HepG2 (cell line): ENCODE data around the gene EVA1A. TPM values are rescaled to one million over a fixed set of nuclear protein-coding genes. Genes with fewer than 3 reads are reported as not detected.

Experiments used
- CREB1 ChIP-seq, 2 experiments: fragments of 450-650 bp in 1 of 2; IDR thresholded peaks; 2 replicates each; pipeline ENCODE4 v1.6.1; 2016 to 2017; ENCODE audit warnings: control low read depth in 1 of 2, mild to moderate bottlenecking in 1 of 2, missing compliant biosample characterization in 1 of 2, missing genetic modification characterization in 1 of 2
- GABPA ChIP-seq, 2 experiments: IDR thresholded peaks; 2 replicates each; pipeline ENCODE4 v1.6.1; 2011 to 2016; ENCODE audit warnings: low read depth in 2 of 2, low read length in 1 of 2, missing biosample characterization in 1 of 2, missing genetic modification characterization in 1 of 2
- JUNB ChIP-seq: sonication (generic); formaldehyde crosslinking; IDR thresholded peaks from 2 replicates; pipeline ENCODE4 v1.8.0; 2022; ENCODE audit warnings: missing genetic modification reagents, mild to moderate bottlenecking, borderline replicate concordance
- MEF2D ChIP-seq: sonication (generic); formaldehyde crosslinking; IDR thresholded peaks from 2 replicates; pipeline ENCODE4 v1.5.1; 2020; ENCODE audit warnings: mild to moderate bottlenecking, missing genetic modification reagents
- PAF1 ChIP-seq: IDR thresholded peaks from 2 replicates; pipeline ENCODE4 v1.6.1; 2016; ENCODE audit warnings: missing genetic modification reagents, missing compliant biosample characterization
- PATZ1 ChIP-seq: sonication (generic); formaldehyde crosslinking; IDR thresholded peaks from 2 replicates; pipeline ENCODE4 v1.4.0; 2020; ENCODE audit warnings: missing genetic modification reagents
- SKI ChIP-seq: fragments of 450-650 bp; IDR thresholded peaks from one replicate; pipeline ENCODE4 v1.6.1; 2018; ENCODE audit warnings: mild to moderate bottlenecking; ENCODE audit not compliant: partially characterized antibody
- SOX13 ChIP-seq, 3 experiments: fragments of 450-650 bp in 1 of 3; sonication (generic) in 1 of 3; formaldehyde crosslinking in 1 of 3; IDR thresholded peaks in 2 of 3; conservative IDR thresholded peaks in 1 of 3; 2 replicates each; pipeline versions ENCODE4 v1.5.0 to v1.6.1; 2016 to 2020; ENCODE audit warnings: antibody characterized with exemption in 1 of 3, mild to moderate bottlenecking in 1 of 3, missing compliant biosample characterization in 1 of 3, missing genetic modification reagents in 1 of 3, moderate library complexity in 1 of 3
- ZNF160 ChIP-seq: sonication (generic); formaldehyde crosslinking; IDR thresholded peaks from 2 replicates; pipeline ENCODE4 v1.8.0; 2022; ENCODE audit warnings: mild to moderate bottlenecking, inconsistent platforms, missing genetic modification reagents
- ZNF264 ChIP-seq: sonication (generic); formaldehyde crosslinking; IDR thresholded peaks from 2 replicates; pipeline ENCODE4 v1.4.0; 2020; ENCODE audit warnings: missing genetic modification reagents
- ZNF432 ChIP-seq: sonication (generic); formaldehyde crosslinking; IDR thresholded peaks from 2 replicates; pipeline ENCODE4 v1.5.0; 2020; ENCODE audit warnings: missing genetic modification reagents, mild to moderate bottlenecking, borderline replicate concordance
- ZNF7 ChIP-seq: IDR thresholded peaks from 2 replicates; pipeline ENCODE4 v1.6.1; 2016; ENCODE audit warnings: missing biosample characterization, missing genetic modification reagents
- ZNF75D ChIP-seq: sonication (generic); formaldehyde crosslinking; IDR thresholded peaks from 2 replicates; pipeline ENCODE4 v1.8.1; 2023; ENCODE audit warnings: missing genetic modification reagents, mild to moderate bottlenecking, borderline replicate concordance
- ZNF784 ChIP-seq: sonication (generic); formaldehyde crosslinking; IDR thresholded peaks from 2 replicates; pipeline ENCODE4 v1.5.1; 2020; ENCODE audit warnings: missing genetic modification reagents, mild to moderate bottlenecking, borderline replicate concordance
- polyA plus RNA-seq, 8 experiments: library from polyadenylated mRNA; depleted of rRNA in 3 of 8; stranded (reverse) in 7 of 8; unstranded in 1 of 8; fragments of >200 nt; fragmentation: Illumina TruSeq in 4 of 8; extraction: Trizol in 4 of 8; gene quantifications; 2 replicates each; pipeline versions ENCODE4 v1.2.1 to v1.2.3, GENCODE V29; 2011 to 2016; ENCODE audit warnings: low read depth in 4 of 8, missing spikeins in 1 of 8, mixed read lengths in 1 of 8; ENCODE audit not compliant: insufficient read depth in 1 of 8
- total RNA-seq, 5 experiments: library from RNA; depleted of rRNA; stranded (reverse); fragments of >200 nt; fragmentation: Illumina TruSeq; extraction: Trizol; gene quantifications; 2 replicates each; pipeline ENCODE4 v1.2.3, GENCODE V29; 2016; ENCODE audit warnings: low read depth in 1 of 5
- TF ChIP-seq, protein P1 (sequence below): sonication (generic); formaldehyde crosslinking; conservative IDR thresholded peaks from 2 replicates; pipeline ENCODE4 v1.8.0; 2022; ENCODE audit warnings: mild to moderate bottlenecking, moderate library complexity, missing genetic modification reagents
- TF ChIP-seq, protein P2 (sequence below): sonication (generic); formaldehyde crosslinking; IDR thresholded peaks from 2 replicates; pipeline ENCODE4 v1.5.1; 2020; ENCODE audit warnings: mild to moderate bottlenecking, missing genetic modification reagents, moderate library complexity
- TF ChIP-seq, protein P3 (sequence below): sonication (generic); formaldehyde crosslinking; IDR thresholded peaks from 2 replicates; pipeline ENCODE4 v1.4.0; 2020; ENCODE audit warnings: missing genetic modification reagents, borderline replicate concordance

EVA1A gene
- total and polyA plus RNA-seq, 2 of the 13 experiments (the other 11 are each of a cell fraction or from before 2014, with no cell fraction given): 57.5 to 57.8 TPM

- TF ChIP-seq ZNF75D (no peak), ZNF7 (CRISPR knock-in tag) (no peak), SOX13 (IDR thresholded peaks at IDR 0.05) (no peak), SOX13 (CRISPR knock-in tag; conservative IDR thresholded peaks at IDR 0.05 in 1 of 2, IDR thresholded peaks at IDR 0.05 in 1 of 2) (0 out of 4 replicates have a peak, but pooled peaks of 1 of the 2 experiments have one; percentile 3), JUNB (no peak), PAF1 (CRISPR knock-in tag) (no peak), GABPA (IDR thresholded peaks at IDR 0.05; ENCODE audit: low read depth, low read length) (no peak), GABPA (CRISPR knock-in tag; IDR thresholded peaks at IDR 0.05; ENCODE audit: low read depth) (no peak), ZNF160 (CRISPR knock-in tag) (no peak), ZNF432 (CRISPR knock-in tag) (no peak), ZNF264 (CRISPR knock-in tag) (no peak), SKI (no peak), ZNF784 (CRISPR knock-in tag) (0 out of 2 replicates have a peak, but pooled peaks have one; percentile 39), MEF2D (CRISPR knock-in tag) (no peak), CREB1 (IDR thresholded peaks at IDR 0.05) (no peak), CREB1 (CRISPR knock-in tag; IDR thresholded peaks at IDR 0.05) (peak; percentile 35), PATZ1 (no peak)
- TF ChIP-seq, protein P1, sequence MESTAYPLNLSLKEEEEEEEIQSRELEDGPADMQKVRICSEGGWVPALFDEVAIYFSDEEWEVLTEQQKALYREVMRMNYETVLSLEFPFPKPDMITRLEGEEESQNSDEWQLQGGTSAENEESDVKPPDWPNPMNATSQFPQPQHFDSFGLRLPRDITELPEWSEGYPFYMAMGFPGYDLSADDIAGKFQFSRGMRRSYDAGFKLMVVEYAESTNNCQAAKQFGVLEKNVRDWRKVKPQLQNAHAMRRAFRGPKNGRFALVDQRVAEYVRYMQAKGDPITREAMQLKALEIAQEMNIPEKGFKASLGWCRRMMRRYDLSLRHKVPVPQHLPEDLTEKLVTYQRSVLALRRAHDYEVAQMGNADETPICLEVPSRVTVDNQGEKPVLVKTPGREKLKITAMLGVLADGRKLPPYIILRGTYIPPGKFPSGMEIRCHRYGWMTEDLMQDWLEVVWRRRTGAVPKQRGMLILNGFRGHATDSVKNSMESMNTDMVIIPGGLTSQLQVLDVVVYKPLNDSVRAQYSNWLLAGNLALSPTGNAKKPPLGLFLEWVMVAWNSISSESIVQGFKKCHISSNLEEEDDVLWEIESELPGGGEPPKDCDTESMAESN (CRISPR knock-in tag): no peak; the same call in 1 of the 2 replicates
- TF ChIP-seq, protein P2, sequence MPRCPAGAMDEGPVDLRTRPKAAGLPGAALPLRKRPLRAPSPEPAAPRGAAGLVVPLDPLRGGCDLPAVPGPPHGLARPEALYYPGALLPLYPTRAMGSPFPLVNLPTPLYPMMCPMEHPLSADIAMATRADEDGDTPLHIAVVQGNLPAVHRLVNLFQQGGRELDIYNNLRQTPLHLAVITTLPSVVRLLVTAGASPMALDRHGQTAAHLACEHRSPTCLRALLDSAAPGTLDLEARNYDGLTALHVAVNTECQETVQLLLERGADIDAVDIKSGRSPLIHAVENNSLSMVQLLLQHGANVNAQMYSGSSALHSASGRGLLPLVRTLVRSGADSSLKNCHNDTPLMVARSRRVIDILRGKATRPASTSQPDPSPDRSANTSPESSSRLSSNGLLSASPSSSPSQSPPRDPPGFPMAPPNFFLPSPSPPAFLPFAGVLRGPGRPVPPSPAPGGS (CRISPR knock-in tag): no peak
- TF ChIP-seq, protein P3, sequence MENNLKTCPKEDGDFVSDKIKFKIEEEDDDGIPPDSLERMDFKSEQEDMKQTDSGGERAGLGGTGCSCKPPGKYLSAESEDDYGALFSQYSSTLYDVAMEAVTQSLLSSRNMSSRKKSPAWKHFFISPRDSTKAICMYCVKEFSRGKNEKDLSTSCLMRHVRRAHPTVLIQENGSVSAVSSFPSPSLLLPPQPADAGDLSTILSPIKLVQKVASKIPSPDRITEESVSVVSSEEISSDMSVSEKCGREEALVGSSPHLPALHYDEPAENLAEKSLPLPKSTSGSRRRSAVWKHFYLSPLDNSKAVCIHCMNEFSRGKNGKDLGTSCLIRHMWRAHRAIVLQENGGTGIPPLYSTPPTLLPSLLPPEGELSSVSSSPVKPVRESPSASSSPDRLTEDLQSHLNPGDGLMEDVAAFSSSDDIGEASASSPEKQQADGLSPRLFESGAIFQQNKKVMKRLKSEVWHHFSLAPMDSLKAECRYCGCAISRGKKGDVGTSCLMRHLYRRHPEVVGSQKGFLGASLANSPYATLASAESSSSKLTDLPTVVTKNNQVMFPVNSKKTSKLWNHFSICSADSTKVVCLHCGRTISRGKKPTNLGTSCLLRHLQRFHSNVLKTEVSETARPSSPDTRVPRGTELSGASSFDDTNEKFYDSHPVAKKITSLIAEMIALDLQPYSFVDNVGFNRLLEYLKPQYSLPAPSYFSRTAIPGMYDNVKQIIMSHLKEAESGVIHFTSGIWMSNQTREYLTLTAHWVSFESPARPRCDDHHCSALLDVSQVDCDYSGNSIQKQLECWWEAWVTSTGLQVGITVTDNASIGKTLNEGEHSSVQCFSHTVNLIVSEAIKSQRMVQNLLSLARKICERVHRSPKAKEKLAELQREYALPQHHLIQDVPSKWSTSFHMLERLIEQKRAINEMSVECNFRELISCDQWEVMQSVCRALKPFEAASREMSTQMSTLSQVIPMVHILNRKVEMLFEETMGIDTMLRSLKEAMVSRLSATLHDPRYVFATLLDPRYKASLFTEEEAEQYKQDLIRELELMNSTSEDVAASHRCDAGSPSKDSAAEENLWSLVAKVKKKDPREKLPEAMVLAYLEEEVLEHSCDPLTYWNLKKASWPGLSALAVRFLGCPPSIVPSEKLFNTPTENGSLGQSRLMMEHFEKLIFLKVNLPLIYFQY (CRISPR knock-in tag): no peak
Observed at GRCh38 chr2:75525434-75526310, 35.1 kb downstream of the EVA1A start (continued).
